Measurements from ENCODE around the gene FAAP20. TPM values are rescaled to one million over a fixed set of nuclear protein-coding genes. Genes with fewer than 3 reads are reported as not detected.
"Not testable (repeated sequence)": the region's sequence is repeated elsewhere in the genome, so short reads cannot be mapped to it uniquely, and the experiment has no call there.

The FAAP20 gene
- total RNA-seq, 1 experiment from 2014 or later = 36.3 TPM

DNA sequence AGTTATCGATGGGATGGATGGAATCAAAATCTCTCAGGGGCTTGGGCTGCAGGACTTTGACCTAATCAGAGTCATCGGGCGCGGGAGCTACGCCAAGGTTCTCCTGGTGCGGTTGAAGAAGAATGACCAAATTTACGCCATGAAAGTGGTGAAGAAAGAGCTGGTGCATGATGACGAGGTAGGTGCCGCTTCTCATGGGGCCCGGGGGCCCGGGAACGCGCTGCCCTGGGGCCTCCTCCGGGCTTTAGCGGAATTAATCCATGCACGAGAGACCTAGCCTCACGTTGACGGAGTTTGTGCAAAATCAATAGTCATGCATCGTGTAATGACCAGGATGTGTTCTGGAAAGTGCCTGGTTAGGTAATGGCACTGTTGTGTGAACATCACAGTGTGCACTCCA is 43.8 kb downstream of the FAAP20 start:
- peaks cover 23% of the 10 kb centered on the region for H3K36me3 Mint-ChIP-seq (ENCODE audit: insufficient read depth, unreplicated experiment)
- TF ChIP-seq, protein P1, sequence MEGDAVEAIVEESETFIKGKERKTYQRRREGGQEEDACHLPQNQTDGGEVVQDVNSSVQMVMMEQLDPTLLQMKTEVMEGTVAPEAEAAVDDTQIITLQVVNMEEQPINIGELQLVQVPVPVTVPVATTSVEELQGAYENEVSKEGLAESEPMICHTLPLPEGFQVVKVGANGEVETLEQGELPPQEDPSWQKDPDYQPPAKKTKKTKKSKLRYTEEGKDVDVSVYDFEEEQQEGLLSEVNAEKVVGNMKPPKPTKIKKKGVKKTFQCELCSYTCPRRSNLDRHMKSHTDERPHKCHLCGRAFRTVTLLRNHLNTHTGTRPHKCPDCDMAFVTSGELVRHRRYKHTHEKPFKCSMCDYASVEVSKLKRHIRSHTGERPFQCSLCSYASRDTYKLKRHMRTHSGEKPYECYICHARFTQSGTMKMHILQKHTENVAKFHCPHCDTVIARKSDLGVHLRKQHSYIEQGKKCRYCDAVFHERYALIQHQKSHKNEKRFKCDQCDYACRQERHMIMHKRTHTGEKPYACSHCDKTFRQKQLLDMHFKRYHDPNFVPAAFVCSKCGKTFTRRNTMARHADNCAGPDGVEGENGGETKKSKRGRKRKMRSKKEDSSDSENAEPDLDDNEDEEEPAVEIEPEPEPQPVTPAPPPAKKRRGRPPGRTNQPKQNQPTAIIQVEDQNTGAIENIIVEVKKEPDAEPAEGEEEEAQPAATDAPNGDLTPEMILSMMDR (IDR thresholded peaks at IDR 0.05; ENCODE audit: unreplicated experiment) = no peak
- no peaks in the 10 kb centered on the region for H3K27me3 Mint-ChIP-seq (ENCODE audit: unreplicated experiment)
- H3K4me3 Mint-ChIP-seq (ENCODE audit: low read depth, unreplicated experiment) = no peak overlapping the region
- no peak for DNase-seq
- H3K9me3 Mint-ChIP-seq (ENCODE audit: low read depth, unreplicated experiment) = peaks cover 6% of the 10 kb centered on the region
- CTCF ChIA-PET = no interaction called here
- BruUV-seq (replicated peaks) = no TSS peak
- no peak overlapping the region for H3K27ac Mint-ChIP-seq (ENCODE audit: unreplicated experiment)
- intact Hi-C loops (cut with micrococcal nuclease; ENCODE audit: unreplicated experiment) = no loop called here
- H3K4me1 Mint-ChIP-seq (ENCODE audit: low read depth, unreplicated experiment) = no peaks in the 10 kb centered on the region

DNA sequence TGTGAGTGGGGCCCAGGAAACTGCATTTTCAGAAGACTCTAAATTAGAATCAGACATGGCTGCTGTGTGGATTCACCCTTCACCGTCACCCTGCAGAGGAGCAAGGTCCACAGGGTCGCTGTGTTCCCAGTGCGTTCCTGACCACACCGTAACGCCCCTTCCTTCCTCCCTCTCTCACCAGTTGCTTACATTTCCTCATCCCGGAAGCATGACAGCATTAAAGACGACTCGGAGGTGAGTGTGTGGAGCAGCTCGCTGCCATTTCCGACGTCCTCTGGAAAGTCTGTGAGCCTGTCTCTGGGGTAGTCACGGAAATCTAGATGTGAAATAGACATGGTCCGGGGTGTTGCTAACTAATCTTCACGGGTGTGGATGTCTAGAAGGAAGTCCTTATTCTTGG is 45.9 kb downstream of the FAAP20 start:
- no peak overlapping the region for H3K4me3 Mint-ChIP-seq (ENCODE audit: low read depth, unreplicated experiment)
- intact Hi-C loops (cut with micrococcal nuclease; ENCODE audit: unreplicated experiment) = no loop called here
- H3K4me1 Mint-ChIP-seq (ENCODE audit: low read depth, unreplicated experiment) = no peaks in the 10 kb centered on the region
- no peak for DNase-seq
- H3K9me3 Mint-ChIP-seq (ENCODE audit: low read depth, unreplicated experiment) = no peaks in the 10 kb centered on the region
- no peak overlapping the region for H3K27ac Mint-ChIP-seq (ENCODE audit: unreplicated experiment)
- CTCF ChIA-PET = no interaction called here
- BruUV-seq (replicated peaks) = no TSS peak
- H3K27me3 Mint-ChIP-seq (ENCODE audit: unreplicated experiment) = no peaks in the 10 kb centered on the region
- peaks cover 9% of the 10 kb centered on the region for H3K36me3 Mint-ChIP-seq (ENCODE audit: insufficient read depth, unreplicated experiment)
- TF ChIP-seq, protein P1 (IDR thresholded peaks at IDR 0.05; ENCODE audit: unreplicated experiment) = no peak

DNA sequence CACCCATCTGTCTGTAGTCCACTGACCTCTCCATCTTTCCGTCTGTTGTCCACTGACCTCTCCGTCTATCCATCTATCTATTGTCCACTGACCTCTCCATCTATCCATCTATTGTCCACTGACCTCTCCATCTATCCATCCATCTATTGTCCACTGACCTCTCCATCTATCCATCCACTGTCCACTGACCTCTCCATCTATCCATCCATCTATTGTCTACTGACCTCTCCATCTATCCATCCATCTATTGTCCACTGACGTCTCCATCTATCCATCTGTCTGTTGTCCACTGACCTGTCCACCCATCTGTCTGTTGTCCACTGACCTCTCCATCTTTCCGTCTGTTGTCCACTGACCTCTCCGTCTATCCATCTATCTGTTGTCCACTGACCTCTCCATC is 46.7 kb downstream of the FAAP20 start:
- H3K27me3 Mint-ChIP-seq (ENCODE audit: unreplicated experiment); H3K4me3 Mint-ChIP-seq (ENCODE audit: low read depth, unreplicated experiment); CTCF ChIA-PET; H3K27ac Mint-ChIP-seq (ENCODE audit: unreplicated experiment); H3K36me3 Mint-ChIP-seq (ENCODE audit: insufficient read depth, unreplicated experiment); intact Hi-C loops (cut with micrococcal nuclease; ENCODE audit: unreplicated experiment); H3K9me3 Mint-ChIP-seq (ENCODE audit: low read depth, unreplicated experiment); DNase-seq; BruUV-seq (replicated peaks); H3K4me1 Mint-ChIP-seq (ENCODE audit: low read depth, unreplicated experiment): not testable (repeated sequence)

DNA sequence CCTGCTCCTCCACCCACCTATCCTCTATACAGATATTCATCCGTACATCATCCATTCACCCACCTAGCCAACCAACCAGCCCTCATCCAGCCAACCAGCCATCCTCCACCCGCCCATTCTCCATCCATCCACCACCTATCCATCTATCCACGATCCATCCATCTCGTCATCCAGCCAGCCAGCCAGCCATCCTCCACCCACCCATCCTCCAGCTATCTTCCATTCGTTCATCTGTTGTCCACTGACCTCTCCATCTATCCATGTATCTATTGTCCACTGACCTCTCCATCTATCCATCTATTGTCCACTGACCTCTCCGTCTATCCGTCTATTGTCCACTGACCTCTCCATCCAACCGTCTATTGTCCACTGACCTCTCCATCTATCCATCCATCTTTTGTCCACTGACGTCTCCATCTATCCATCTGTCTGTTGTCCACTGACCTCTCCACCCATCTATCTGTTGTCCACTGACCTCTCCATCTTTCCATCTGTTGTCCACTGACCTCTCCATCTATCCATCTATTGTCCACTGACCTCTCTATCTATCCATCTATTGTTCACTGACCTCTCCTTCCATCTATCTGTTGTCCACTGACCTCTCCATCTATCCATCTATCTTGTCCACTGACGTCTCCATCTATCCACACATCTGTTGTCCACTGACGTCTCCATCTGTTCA is 47.6 kb downstream of the FAAP20 start:
- CTCF ChIA-PET = no interaction called here
- no peak overlapping the region for H3K4me3 Mint-ChIP-seq (ENCODE audit: low read depth, unreplicated experiment)
- DNase-seq = no peak
- no peaks in the 10 kb centered on the region for H3K9me3 Mint-ChIP-seq (ENCODE audit: low read depth, unreplicated experiment)
- H3K27me3 Mint-ChIP-seq (ENCODE audit: unreplicated experiment) = no peaks in the 10 kb centered on the region
- H3K27ac Mint-ChIP-seq (ENCODE audit: unreplicated experiment) = no peak overlapping the region
- TF ChIP-seq, protein P1 (IDR thresholded peaks at IDR 0.05; ENCODE audit: unreplicated experiment) = no peak
- H3K36me3 Mint-ChIP-seq (ENCODE audit: insufficient read depth, unreplicated experiment) = no peaks in the 10 kb centered on the region
- BruUV-seq (replicated peaks) = no TSS peak
- H3K4me1 Mint-ChIP-seq (ENCODE audit: low read depth, unreplicated experiment) = no peaks in the 10 kb centered on the region
- intact Hi-C loops (cut with micrococcal nuclease; ENCODE audit: unreplicated experiment) = no loop called here

DNA sequence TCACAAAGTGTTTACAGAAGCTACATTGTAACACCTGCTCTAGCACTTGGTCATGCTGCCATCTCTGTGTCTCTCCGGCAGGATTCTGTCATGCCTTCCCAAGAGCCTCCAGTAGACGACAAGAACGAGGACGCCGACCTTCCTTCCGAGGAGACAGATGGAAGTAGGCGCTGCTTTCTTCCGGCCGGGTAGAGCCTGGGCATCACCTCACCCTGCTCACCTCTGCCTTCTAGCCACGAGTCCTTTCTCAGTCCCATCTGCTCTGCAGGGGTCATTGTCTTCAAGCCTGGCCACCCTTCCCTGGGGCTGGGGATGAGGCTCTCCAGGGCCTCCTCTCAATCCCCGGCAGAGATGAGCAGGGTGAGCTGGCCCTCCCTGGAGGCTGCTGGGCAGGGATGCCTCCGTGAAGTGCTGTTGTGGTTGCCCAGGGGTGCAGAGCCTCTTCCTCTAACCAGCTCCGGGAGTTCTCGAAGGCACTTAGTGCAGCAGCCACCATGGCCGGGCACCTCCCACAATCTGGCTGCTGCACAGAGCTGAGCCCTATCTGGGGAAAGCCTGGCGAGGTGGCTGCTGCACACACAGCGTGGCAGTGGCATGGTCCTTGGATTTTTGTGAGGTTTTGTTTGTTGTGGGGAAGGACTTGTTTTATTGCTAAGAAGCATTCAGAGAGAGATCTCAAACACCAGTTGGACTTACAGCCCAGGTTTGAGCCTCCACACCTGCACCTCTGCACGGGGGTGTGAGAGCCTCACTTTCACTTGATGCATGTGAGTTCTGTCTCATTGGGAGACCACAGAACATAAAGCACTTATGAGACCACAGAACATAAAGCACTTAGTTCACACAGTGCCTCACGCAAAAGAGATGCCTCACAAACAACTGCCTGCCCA is 48.4 kb downstream of the FAAP20 start:
- Mint-ChIP-seq H3K27ac (ENCODE audit: unreplicated experiment) (no peak overlapping the region), H3K36me3 (ENCODE audit: insufficient read depth, unreplicated experiment) (no peaks in the 10 kb centered on the region), H3K4me3 (ENCODE audit: low read depth, unreplicated experiment) (no peak overlapping the region), H3K4me1 (ENCODE audit: low read depth, unreplicated experiment) (no peaks in the 10 kb centered on the region), H3K27me3 (ENCODE audit: unreplicated experiment) (no peaks in the 10 kb centered on the region), H3K9me3 (ENCODE audit: low read depth, unreplicated experiment) (no peaks in the 10 kb centered on the region)
- CTCF ChIA-PET = no interaction called here
- BruUV-seq (replicated peaks) = no TSS peak
- intact Hi-C loops (cut with micrococcal nuclease; ENCODE audit: unreplicated experiment) = no loop called here
- TF ChIP-seq, protein P1 (IDR thresholded peaks at IDR 0.05; ENCODE audit: unreplicated experiment) = no peak
- DNase-seq = no peak

Data from Calu3 (cell line).